Breast epithelium (tissue), 3 donors: Measurements from ENCODE around the gene LRRN2.

Source experiments
- CTCF ChIP-seq, 3 donors: fragments of 450-650 bp; IDR thresholded peaks; one replicate each; pipeline ENCODE4 v1.5.1; 2016 to 2017; ENCODE audit warnings: antibody characterized with exemption in 3 of 3, mild to moderate bottlenecking in 3 of 3, moderate library complexity in 3 of 3
- POLR2A ChIP-seq: fragments of 450-650 bp; IDR thresholded peaks from one replicate; pipeline ENCODE4 v1.6.1; 2016; ENCODE audit warnings: antibody characterized with exemption, mild to moderate bottlenecking, moderate library complexity

- no peak for TF ChIP-seq CTCF (IDR thresholded peaks at IDR 0.05)
- no peak for TF ChIP-seq POLR2A
Measured at GRCh38 chr1:204714194-204714860, 28.8 kb upstream of the LRRN2 start.
